Suppressor macrophage (primary cell): ENCODE measurements around the gene EIF3K.

ENCODE experiments used
- DNase-seq, 4 experiments: peaks; one replicate each; pipeline ENCODE4 v3.0.0-alpha.2; 2020 to 2022

The EIF3K gene

DNA sequence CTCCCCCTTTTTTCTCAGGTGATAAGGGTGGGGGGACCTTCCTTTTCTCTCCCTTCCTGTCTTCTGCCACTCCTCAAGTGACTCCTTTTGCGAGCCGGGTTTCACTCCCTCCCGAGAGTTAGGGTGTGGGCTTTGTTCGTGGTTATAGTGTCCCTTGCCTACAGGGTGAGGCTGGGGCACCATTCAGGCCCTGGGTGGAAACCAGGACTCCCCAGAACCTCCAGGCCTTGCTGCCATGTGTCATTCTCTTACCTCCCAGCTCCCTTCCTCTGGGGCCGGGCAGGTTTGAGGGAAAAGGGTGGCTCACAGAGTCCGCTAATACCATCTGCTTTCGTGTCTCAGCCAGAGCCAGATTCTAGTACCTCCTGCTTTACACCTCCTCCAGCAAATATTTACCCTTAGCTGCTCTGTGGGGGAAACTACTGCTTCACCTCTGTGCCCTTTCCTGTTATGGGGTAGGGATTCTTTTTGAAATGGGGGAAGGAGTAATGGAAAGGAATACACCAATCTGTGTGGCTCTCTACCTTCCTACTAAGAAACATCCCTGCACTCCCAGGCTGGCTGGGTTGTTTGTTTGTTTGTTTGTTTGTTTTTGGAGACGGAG, 31.3 kb downstream of the EIF3K start:
- no peak for DNase-seq

- DNase-seq = peak; percentile 46 to 72 (median 55)
Observed at GRCh38 chr19:38650911-38651584, 32.1 kb downstream of the EIF3K start.

DNA sequence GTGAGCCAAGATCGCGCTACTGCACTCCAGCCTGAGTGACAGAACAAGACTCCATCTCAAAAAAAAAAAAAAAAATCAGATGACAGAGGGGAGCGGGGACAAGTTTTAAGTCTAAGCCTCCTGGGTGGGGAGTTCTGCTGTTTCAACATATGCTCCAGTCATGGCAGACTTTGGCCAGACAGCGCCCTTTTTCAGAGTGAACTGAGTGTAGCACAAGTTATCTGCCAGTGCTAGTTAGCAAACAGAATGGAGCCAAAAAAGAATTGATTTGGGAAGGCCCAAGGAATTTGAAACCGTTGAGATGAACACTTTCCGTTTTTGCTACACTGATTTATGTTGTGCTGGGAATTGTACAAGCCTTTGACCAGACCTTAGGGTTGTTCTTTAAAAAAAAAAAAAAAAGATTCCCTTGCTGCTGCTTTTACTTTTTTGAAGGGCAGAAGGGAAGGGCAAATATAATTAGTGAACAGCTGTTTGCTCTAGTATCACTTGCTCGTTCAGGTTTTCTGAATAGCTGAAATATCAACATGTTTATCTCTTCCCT, 34.1 kb downstream of the EIF3K start:
- peak in 1 of 4 experiments; percentile 34 for DNase-seq

DNA sequence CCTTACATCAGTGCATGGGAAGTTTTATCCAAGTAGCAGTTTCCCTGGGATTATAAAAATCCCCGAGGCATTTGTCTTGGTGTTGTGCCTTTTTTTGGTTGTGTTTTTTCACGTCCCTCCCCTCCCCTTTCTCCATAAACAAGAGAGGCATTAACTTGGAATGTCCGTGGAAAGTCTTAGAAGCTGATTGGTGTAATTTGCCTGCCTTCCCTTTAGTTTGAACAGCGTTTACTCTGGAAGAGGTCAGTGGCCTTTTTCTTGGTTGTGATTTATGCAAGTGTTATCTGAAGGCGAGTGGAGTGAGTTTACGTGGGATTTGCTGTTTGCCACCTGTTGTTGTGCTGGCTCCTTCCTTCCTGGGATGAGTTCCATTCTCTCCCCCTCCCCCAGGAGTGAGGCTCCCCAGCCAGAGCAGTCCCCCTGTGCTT, 35.7 kb downstream of the EIF3K start:
- no peak for DNase-seq

- DNase-seq = no peak
Observed at GRCh38 chr19:38655148-38655824, 36.3 kb downstream of the EIF3K start.

GRCh38 chr19:38656171-38656981, 37.4 kb downstream of the EIF3K start:
- DNase-seq = peak; percentile 61 to 72 (median 66)

DNA sequence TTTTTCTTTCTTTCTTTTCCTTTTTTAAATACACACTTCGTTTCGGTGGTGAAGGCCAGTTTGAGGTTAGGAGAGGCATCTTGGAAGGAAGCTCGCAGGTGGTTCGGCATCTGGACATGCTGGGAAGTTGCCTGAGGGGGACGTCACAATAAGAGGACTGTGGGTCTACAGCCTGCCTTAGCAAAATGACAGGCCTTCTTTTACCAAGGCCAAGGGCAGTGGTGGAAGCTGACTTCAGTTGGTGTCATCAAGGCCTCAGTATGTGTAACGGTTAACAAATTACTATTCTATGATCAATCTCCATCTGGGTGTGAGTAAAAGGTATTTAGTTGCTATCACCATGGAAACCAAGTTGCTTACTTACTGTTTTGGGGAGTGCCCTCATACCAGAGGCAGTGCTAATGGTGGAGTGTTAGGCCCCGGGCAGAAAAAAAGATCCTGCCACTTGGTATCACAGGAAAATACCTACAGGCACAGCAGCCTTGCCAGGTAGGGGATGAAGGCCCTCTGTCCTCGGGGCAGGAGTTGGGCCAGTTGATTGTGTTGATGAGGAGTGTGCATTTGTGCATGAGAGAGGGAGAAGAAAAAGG, 38.7 kb downstream of the EIF3K start:
- no peak for DNase-seq

- no peak for DNase-seq
Observed at GRCh38 chr19:38658462-38659306, 39.7 kb downstream of the EIF3K start.

DNA sequence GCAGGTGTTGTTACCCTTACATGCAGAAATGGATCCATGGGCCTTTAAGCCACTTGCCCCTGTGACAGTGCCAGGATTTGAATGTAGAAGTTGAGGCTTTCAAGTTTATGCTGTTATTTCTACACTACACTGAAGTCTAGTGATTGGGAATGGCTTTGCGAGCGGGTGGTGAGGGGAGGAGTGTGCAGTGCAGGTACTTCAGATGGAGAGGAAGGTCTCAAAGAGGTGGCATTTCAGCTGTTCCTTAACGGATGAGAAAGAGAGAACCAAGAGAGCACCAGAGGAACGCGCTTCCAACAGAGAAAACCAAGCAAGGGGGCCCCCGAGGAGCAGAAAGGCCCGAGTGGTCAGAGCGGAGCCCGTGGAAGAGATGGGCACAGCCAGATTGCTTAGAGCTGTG, 41.7 kb downstream of the EIF3K start:
- DNase-seq = no peak

GRCh38 chr19:38661136-38661535, 42.1 kb downstream of the EIF3K start:
- no peak for DNase-seq

DNA sequence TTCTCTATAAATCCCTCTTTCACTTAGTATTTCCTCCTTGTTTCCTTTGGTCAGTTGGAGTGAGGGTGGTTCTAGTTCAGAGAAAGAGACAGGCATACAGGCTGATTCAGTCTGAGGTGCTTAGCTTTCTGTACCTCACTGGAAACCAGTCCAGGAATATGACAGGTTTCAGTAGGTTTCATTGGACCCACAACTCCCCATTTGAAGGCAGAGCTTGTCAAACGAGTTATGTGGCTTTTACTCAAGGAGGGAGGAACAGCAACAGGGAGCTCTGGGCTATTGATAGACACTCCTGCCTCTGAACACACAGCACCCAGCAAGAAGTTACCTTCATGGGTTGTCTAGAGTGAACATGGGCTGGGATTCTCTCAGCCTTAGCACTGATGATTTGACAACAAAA, 43.0 kb downstream of the EIF3K start:
- no peak for DNase-seq

- no peak for DNase-seq
Observed at GRCh38 chr19:38662537-38663155, 43.7 kb downstream of the EIF3K start.

GRCh38 chr19:38663156-38663651, 44.2 kb downstream of the EIF3K start:
- no peak for DNase-seq

- no peak for DNase-seq
Observed at GRCh38 chr19:38663957-38664502, 45.0 kb downstream of the EIF3K start.

DNA sequence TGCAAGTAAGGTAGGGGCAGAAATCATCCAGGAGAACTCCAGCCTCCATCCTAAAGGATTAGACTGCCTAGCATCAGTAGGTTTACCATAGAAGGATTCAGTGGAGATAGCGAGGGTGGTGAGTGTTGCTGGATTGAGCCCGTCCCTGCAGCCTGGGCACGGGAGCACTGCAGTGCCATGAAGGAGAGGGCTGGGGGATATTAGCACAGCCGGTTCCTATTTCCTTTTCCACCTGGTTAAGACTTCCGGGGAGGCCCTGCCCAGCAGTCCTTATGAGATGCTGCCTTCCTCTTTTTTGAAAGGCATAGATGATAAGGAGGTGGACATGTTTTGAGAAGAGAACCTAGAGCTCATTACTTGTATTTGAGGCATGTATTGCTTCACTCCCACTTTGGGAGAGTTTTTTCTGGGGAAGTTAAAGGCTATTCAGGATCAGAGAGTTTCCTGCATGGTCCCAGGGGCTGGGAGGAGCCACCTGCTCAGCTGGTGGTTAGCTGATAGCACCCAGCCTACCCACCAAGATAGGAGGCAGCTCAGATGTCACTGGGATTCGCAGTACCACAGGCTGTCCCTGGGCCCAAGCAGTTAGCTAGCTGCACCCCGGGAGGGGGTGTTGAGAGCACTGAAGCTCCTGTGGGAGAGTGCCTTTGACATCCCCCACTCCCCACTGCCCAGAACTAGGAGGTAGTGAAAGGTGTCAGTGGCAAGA, 45.7 kb downstream of the EIF3K start:
- DNase-seq = peak in 3 of 4 experiments; percentile 32 to 53 (median 43)

- DNase-seq = no peak
Observed at GRCh38 chr19:38665219-38665931, 46.4 kb downstream of the EIF3K start.

GRCh38 chr19:38665950-38666662, 47.1 kb downstream of the EIF3K start:
- DNase-seq = no peak
